ENCODE measurements around the gene LMO1.

- no peak for TF ChIP-seq MAX (IDR thresholded peaks at IDR 0.05)
- TF ChIP-seq TAF1 (IDR thresholded peaks at IDR 0.05; ENCODE audit: low read depth), result no peak
- TF ChIP-seq FOXM1 (IDR thresholded peaks at IDR 0.05; ENCODE audit: borderline replicate concordance, low read depth), result no peak
Observed at GRCh38 chr11:8219257-8220021, 44.2 kb downstream of the LMO1 start.

Data from Ishikawa (cell line).